Measurements from ENCODE around the gene MOV10.
"Not testable (repeated sequence)": the region's sequence is repeated elsewhere in the genome, so short reads cannot be mapped to it uniquely, and the experiment has no call there.

MOV10 gene

DNA sequence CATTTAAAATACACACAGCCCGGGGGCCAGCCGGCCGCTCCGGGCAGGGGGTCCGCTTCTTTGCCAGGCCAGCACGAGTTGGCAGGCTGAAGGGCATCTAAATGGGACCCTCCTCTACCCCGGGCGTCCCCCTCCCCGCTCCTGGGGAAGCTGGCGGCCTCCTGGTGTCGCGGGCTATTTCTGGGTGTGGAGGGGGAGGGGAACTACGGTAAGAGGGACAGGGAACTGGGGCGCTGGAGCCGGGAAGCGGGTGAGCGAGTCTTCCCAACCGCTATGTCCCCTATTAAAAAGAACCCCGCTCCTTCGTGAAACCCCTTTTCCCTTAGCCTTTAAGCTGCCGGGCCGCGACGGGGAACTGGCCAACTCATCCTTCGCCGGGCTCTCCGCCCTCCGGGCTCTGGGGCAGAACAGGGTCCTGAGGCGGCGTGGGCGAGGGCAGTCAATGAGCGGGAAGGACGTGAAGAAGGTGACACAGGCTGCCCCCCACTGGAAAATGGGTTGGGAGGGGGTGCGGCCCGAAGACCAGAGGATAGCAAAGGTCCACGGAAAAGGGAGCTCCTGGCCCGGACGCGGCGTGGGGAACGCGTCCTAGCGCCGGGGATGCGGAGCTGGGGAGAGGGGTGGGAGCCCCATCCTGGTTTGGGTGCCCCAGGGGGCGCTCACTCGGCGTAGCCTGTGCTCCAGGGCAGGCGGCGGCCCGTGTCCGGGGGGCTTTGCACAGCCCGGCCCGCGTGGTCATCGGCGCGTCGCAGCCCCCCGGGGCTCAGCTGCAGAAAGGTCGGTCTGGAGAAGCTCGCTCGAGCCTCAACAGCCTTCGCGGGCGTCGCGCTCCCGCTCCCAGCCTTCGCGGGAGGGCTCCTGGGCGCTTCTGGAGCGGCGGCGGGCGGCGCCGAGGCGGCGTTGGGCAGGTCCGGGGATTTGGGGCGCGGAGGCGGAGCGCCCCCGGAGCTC lies 40.1 kb downstream of the MOV10 start:
- DNase-seq = peak; percentile 35

DNA sequence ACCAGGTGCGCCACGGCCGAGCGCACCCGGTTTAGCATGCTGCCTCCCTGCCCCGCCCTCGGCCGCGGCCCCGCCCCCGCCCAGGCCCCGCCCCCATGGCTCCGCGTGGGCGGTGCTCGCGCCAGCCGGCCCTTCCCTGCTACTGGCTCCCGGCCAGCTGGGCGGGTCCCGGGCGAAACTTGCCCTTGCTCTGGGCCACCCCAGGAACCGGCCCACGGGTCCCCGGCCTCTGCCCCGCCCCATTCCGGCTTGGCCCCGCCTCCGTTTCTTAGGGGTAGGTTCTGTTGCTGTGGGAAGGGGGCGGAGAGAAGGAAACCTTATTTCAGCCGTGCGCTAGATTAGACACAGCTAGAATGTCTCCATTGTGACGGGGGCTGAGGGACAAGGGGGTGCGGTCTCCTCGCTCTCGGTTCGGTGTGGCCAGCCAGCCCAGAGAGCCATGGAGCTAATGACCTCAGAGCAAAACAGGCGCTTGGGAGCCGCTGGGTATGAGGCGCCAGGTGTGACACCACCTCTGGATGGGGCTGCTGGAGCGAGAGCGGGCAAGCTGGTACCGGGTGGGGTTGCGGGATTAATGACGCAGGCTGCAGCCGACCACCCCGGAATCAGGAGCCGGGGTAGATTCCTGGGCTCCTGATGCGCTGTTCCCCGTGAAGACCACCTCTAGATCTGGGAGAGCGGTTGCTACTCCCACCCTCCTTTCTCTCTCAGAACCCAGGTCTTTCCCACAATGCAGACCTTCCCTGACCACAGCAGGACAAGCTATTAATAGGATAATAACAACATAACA lies 41.0 kb downstream of the MOV10 start, which contains the start of gene PPM1J:
TSS of gene PPM1J (minus strand) at position 69 of the 790 bp plus-strand sequence. CDS start at position 38, 31 bp downstream.
- DNase-seq = peak; percentile 95

DNA sequence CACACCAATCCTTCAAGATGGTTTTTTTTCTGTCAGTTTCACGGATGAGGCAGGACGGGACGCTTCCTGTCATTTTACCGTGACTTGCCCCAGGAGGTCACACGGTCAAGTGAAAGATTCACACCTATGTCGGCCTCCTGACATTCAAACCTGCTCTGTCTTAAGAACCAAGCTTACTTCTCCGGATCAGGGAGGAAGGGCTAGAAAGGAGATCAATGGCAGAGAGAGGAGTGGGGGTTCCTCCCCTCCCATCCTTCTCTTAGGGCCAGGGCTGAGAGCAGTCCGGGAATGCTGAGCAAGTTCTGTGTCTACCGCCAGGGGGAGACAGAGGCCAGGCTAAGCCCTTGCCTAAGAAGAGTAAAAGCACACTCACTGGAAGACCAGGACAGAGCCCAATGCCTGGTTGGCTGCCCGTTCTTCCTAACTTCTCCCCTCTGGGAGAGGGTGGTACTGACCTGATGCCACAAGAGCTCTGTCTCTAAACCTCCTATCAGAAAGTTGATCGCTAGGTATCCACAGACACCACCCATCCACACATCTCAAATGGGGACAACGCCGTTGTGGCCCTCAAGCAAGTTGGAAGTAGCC lies 41.8 kb downstream of the MOV10 start:
- DNase-seq = peak; percentile 91

DNA sequence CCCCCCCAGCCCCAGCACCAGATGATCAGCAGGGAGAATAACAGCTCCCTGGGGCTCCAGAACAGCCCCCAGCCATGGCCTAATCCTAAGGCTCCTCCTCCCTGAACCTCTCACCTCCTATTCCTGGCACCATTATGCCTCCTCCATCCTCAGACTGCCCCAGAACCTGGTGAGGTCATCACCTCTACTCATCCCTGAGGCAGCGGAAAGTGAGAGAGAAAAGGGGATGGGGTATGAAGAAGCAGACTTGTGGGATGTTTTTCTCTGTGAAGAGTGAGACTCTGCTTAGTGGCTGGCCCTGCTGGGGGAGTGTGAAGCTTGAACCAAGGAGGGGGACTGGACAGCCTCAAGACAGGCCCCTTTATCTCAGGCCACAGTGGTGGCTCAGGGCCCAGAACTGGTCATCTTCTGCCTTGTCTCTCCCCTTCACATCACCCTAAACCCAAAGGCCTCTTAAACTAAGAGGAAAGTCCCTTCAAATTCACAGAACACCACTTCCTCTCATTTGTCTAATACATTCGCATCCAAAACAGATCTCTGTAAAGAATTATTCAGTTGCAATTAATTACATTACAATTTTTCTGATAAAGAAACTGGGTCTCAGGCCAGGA lies 42.9 kb downstream of the MOV10 start:
- DNase-seq = no peak

DNA sequence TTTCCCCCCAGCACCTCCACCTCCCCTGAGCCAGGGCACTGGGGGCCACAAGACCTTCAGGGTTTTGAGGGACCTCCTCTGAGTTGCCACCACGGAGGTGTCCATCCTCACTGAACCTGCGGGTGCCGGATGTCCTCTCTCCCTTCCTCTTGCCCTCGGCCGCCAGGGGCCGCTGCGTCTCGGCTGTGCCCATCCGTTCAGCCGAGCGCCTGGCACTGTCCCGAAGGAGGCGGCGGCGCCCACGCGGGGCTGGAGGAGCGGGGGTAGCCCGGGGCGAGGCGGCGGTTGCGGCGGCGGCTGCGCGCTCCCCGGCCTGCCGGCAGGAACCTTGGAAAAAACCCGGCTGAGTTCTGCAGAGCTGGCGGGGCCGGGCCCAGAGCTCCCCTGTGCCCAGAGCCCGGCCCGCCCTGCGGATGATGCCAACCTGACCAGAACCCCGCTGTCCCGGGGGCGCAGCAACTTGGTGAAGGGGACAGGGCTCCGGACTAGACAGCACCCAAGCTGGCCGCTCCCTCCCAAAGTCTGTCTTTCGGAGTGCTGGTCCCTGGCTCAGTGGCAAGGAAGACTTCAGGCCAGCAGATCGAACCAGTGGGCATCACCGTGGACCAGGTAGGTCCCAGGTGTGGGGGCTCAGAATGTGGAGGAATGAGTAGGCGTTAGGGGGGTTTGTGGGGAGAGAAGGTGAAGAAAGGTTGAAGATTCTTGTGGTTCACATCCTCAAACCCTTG lies 44.4 kb downstream of the MOV10 start:
- DNase-seq = peak; percentile 79

DNA sequence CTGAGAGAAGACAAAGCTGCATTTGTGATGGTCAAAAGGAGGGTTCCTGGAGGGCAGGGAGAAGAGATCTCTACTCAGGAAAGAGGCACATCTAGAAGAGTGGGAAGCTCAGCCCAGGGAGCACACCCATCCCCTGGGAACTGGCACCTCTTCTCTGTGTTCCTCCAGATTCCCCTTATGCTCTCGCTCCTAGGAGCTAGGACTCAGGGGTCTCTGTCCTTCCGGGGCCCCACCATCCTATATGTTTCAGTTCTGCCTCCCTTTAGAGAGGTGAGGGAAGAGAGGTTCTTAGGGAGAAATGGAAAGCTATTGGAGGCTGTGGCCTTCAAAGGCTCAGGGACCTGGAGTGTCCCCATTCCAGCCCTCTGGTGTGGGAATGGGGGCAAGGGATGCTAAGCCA lies 45.2 kb downstream of the MOV10 start:
- no peak for DNase-seq

DNA sequence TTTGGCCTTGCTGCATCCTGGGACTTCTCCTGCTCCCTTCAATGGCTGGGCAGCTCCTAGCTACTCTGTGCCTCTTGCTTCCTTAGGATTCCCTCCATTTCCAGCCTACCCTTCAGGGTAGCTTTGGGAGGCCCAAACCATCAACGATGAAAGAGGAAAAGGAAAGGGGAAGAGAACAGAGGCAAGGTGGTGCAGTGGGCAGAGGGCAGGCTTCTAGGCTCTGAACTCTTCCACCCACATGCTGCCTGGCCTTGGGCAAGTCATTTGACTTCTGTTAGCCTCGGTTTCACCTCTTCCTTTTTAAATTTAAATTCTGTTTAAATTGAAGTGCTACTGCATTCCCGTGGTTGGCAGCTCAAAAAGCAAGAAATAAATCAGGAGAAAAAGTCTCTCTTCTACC lies 46.3 kb downstream of the MOV10 start:
- no peak for DNase-seq

DNA sequence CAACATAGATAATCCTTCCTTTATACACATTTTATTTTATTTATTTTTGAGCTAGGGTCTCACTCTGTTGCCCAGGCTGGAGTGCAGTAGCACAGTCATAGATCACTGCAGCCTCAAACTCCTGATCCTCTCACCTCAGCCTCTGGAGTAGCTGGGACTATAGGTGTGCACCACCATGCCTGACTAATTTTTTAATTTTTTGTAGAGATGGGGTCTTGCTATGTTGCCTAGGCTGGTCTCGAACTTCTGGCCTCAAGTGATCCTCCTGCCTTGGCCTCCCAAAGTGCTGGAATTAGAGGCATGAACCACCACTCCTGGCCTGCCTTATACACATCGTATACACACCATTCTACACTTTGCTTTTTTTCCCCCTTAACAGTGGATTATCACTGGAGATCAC lies 46.8 kb downstream of the MOV10 start:
- not testable (repeated sequence) for DNase-seq

DNA sequence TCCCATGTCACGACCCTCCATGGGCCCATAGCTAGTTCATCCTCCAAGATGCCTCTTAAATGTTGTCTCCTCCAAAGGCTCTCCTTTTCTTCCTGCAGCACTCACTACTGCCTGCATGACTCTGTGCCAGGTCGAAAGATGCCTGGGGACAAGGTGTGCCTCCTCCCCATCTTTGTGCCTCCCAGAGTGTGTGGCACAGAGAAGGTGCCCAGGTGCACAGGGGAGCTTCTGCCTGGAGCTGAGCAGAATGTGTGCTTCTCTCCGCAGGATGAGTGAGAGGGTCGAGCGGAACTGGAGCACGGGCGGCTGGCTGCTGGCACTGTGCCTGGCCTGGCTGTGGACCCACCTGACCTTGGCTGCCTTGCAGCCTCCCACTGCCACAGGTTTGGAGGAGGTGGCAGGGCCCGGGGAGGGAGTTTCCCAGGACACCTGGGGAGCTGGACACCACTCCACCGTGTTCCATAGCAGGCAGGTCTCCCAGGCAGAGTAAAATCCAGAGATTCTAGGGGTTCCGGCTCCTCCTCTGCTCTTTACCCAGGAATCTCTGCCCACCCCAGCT lies 47.6 kb downstream of the MOV10 start:
- DNase-seq = no peak

DNA sequence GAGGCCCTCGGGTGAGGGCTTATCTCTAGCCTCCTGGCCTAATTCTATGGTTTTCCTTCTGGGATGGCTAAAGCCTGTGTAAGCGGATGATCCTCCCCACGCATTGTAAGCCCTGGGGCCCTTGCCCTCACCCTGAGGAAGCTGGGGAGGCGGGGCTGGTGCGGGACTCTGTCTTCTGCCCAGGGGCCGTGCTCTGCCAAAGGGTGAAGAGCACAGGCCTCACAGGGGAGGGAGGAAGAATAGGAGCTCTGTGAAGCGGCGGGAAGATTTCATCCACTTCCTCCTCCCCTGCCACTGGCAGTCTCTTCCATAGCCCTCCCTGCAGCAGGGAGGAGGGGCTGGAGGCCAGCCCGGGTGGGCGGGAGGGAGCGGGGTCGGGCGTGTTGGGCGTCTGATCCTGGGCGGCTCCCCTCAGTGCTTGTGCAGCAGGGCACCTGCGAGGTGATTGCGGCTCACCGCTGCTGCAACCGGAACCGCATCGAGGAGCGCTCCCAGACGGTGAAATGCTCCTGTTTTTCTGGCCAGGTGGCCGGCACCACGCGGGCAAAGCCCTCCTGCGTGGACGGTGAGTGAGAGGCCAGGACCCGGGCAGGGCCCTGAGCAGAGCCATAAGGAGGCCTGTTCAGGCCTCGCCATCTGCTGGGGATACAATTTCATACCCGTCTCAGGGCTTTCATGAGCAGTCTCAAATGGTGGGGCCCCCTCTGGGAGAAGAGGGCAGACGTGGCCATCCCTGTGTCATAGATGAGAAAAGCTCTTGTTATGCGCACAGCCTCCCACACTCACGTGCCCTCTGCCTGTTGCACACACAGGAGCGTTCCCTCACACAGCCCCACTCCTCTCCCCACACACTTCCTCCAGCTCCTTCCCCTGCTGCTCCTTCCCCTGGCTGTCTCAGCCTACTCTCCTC lies 48.4 kb downstream of the MOV10 start:
- DNase-seq = peak; percentile 56

DNA sequence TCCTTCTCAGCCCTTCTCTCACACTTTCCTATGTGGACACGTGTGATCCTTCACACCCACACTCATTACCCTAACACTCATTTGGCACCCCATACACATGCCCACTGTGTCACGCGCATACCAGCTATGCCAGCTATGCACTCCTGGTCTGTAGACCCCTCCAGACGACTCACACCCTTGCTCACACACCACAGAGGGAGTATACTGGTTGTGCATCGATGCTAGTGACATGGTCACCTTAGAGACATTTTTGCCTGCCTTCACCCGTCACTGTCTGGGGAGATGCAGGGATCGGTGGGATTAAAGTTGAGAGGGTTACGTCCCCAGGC lies 49.0 kb downstream of the MOV10 start:
- no peak for DNase-seq

DNA sequence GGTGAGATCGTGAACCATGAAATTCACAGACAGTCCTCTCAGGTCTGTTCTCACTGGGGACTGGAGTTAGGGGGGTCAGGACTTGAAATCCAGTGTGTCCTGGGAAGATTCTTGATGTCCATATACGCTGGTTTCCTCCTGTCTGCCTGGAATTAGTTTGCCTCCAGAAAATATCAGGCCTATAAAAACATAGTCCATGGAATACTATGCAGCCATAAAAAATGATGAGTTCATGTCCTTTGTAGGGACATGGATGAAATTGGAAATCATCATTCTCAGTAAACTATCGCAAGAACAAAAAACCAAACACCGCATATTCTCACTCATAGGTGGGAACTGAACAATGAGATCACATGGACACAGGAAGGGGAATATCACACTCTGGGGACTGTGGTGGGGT lies 49.8 kb downstream of the MOV10 start:
- not testable (repeated sequence) for DNase-seq

DNA sequence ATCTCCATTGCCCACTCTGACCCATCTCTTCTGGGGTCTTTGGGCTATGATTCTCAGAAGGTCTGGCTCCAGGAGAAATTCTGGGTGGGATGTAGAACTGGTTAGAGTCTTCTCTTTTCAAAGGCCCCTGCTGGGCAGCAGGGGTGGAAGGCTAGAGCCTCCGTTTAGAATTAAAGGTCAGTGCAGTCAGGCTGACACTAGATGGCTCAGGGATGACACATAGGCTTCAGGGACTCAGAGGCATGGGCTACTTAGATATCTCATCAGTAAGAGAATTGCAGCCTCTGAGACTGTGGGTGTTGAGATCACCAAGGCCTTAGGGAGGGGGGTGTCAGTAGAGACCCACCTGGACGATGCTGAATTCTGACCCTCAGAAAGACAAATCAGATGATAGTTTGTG lies 53.3 kb downstream of the MOV10 start:
- peak; percentile 69 for DNase-seq

DNA sequence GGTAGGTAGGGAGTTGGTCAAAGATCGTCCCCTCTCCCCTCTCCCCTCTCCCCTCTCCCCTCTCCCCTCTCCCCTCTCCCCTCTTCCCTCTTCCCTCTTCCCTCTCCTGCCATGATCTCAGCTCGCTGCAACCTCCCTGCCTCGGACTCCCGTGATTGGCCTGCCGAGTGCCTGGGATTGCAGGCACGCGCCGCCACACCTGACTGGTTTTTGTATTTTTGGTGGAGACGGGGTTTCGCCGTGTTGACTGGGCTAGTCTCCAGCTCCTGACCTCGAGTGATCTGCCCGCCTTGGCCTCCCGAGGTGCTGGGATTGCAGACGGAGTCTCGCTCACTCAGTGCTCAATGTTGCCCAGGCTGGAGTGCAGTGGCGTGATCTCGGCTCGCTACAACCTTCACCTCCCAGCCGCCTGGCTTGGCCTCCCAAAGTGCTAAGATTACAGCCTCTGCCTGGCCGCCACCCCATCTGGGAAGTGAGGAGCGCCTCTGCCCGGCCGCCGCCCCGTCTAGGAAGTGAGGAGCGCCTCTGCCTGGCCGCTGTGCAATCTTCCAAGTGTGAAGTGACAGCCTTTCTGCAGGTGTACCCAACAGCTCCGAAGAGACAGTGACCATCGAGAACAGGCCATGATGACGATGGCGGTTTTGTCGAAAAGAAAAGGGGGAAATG lies 54.0 kb downstream of the MOV10 start:
- not testable (repeated sequence) for DNase-seq

DNA sequence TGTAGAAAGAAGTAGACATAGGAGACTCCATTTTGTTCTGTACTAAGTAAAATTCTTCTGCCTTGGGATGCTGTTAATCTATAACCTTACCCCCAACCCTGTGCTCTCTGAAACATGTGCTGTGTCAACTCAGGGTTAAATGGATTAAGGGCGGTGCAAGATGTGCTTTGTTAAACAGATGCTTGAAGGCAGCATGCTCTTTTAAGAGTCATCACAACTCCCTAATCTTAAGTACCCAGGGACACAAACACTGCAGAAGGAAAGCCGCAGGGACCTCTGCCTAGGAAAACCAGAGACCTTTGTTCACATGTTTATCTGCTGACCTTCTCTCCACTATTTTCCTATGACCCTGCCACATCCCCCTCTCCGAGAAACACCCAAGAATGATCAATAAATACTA lies 54.6 kb downstream of the MOV10 start:
- not testable (repeated sequence) for DNase-seq

DNA sequence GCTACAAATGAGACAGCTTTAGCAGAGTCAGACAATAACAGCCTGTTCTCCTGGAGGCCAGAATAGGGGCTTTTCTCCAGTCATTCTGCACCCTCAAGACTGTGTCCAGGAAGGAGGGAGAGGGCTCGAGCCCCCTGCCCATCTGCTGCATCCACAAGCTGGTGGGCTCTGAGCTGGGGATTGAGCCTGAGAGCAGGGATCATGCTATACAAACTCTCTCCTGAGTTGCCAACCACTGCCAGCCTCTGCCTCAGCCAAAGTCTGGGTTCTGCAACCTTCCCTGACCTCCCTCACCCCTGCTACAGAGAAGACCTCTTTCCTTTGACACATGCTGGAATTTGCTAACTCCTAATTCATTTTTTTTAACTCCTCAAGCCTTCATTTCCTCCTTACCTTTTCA lies 55.5 kb downstream of the MOV10 start:
- no peak for DNase-seq

DNA sequence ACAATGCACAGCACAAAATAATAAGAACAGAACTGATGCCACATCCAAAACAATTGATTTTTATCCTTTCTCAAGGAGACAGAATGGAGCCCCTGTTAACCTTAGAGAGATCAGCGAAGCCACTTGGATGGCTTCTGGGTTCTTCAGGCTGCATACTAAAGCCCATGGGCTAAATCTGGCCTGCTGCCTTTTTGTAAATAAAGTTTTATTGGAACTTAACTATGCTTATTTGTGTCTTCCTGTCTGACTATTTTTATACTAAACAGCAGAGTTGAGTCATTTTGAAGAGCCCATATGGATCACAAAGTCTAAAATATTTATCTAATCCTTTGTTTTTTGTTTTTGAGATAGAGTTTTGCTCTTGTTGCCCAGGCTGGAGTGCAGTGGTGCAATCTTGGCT lies 57.0 kb downstream of the MOV10 start:
- DNase-seq = no peak

DNA sequence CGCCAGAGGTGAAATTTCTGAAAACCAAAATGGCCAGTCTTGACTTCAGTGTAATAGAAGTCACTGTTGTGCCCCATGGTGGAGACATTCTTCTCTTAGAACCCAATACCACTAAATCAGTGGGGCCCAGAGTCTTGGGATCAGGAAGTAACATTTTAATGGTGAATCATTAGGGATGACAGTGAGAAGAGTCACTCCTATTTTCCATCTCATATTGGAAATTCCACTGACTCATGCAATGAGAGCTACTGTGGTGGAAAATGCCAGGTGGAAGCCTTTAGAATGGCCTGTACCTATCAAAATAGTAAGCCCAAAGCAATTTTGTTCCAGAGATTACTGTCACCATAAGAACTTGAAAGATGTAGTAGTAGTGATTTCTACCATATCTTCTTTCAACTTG lies 61.3 kb downstream of the MOV10 start:
- peak; percentile 92 for DNase-seq

DNA sequence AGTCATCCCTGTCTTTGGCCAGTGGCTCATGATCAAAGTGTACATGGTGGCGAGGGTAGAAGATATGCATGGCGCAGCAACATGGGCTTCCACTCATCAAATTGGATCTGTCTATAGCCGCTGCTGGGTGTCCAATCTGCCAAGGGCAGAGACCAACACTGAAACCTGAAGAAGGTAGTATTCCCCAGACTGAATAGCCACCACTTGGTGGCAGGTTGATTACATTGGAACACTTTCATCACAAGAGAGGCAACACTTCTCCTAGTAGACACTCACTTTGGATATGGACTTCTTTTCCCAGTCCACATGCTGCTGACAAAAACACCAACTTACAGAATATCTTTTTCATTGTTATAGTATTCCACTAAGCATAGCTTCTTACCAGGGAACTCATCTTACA lies 63.1 kb downstream of the MOV10 start:
- no peak for DNase-seq

All from EL (cell line).